Measurements from ENCODE around the gene MAPKAP1.

- no peak for TF ChIP-seq CTCF (conservative IDR thresholded peaks at IDR 0.05; ENCODE audit: low read depth in 2 of 2)
- TF ChIP-seq POLR2AphosphoS5 (IDR thresholded peaks at IDR 0.05; ENCODE audit: low read depth), result no peak
- TF ChIP-seq EZH2phosphoT487 (IDR thresholded peaks at IDR 0.05; ENCODE audit: unreplicated experiment), result no peak
- TF ChIP-seq ZNF462 (CRISPR knock-in tag; IDR thresholded peaks at IDR 0.05), result no peak
- TF ChIP-seq JUNB (IDR thresholded peaks at IDR 0.05; ENCODE audit: unreplicated experiment), result no peak
- TF ChIP-seq EZH2 (IDR thresholded peaks at IDR 0.05; ENCODE audit: low read depth, unreplicated experiment), result no peak
- no peak for TF ChIP-seq ETS1 (IDR thresholded peaks at IDR 0.05)
- TF ChIP-seq ZNF331 (CRISPR knock-in tag; IDR thresholded peaks at IDR 0.05; ENCODE audit: low read depth), result no peak
- TF ChIP-seq REST (IDR thresholded peaks at IDR 0.05; ENCODE audit: unreplicated experiment), result no peak
- no peak for TF ChIP-seq CREB1 (CRISPR knock-in tag; IDR thresholded peaks at IDR 0.05; ENCODE audit: low read depth)
- TF ChIP-seq ZNF114 (CRISPR knock-in tag; IDR thresholded peaks at IDR 0.05), result no peak
- no peak for TF ChIP-seq NANOG (IDR thresholded peaks at IDR 0.05; ENCODE audit: borderline replicate concordance)
These were observed 315.3 kb downstream of the MAPKAP1 start for GRCh38 chr9:125391704-125392103.

All from GM23338 (cell line).